IMR-90 (cell line): Measurements from ENCODE around the gene OPRM1. TPM values are rescaled to one million over a fixed set of nuclear protein-coding genes. Genes with fewer than 3 reads are reported as not detected.

Experiments
- ATAC-seq: fragments of 200-7000 bp; cut with Tn5 transposase; 2 replicates; pipeline ENCODE4 v1.9.1; 2020; ENCODE audit warnings: low read depth, mild to moderate bottlenecking, moderate library complexity
- BruUV-seq: library from RNA; stranded (reverse); fragments of 400-500 nt; replicated peaks from 2 replicates; lab custom pipeline; 2021; lab: Mats Ljungman, UMichigan
- CTCF ChIA-PET: fragments of 300-600 bp; formaldehyde crosslinking; extraction: SDS; loops from one replicate; lab custom pipeline; 2021; ENCODE audit warnings: antibody characterized with exemption; lab: Yijun Ruan, JAX
- POLR2A ChIA-PET: fragments of 300-600 bp; sonication (Branson Sonifier 250); formaldehyde crosslinking; loops from one replicate; lab custom pipeline; 2022; ENCODE audit warnings: antibody characterized with exemption; ENCODE audit not compliant: unreplicated experiment; lab: Charles Lee
- DNase-seq: peaks from one replicate; pipeline ENCODE4 v3.0.0; 2013
- H2AFZ ChIP-seq: replicated peaks from 2 replicates; pipeline ENCODE3; 2013; ENCODE audit warnings: low read length, mild to moderate bottlenecking; ENCODE audit not compliant: poor library complexity
- H2AK5ac ChIP-seq: 2 replicates; pipeline ENCODE4 v1.6.1; 2013; ENCODE audit warnings: low read depth, low read length, inconsistent platforms
- H2AK9ac ChIP-seq: replicated peaks from 2 replicates; pipeline ENCODE3; 2013; ENCODE audit warnings: mild to moderate bottlenecking, low read depth, low read length, moderate library complexity; ENCODE audit not compliant: poor library complexity
- H2BK120ac ChIP-seq: 2 replicates; pipeline ENCODE4 v1.6.1; 2013; ENCODE audit warnings: low read depth, low read length, inconsistent platforms
- H2BK15ac ChIP-seq: 3 replicates; pipeline ENCODE4 v1.6.1; 2013; ENCODE audit warnings: low read depth, low read length, inconsistent platforms
- H2BK20ac ChIP-seq: 2 replicates; pipeline ENCODE4 v1.6.1; 2013; ENCODE audit warnings: low read depth, mild to moderate bottlenecking, inconsistent platforms, low read length, moderate library complexity
- H2BK5ac ChIP-seq: 2 replicates; pipeline ENCODE4 v1.6.1; 2013; ENCODE audit warnings: mild to moderate bottlenecking, low read depth, low read length, inconsistent platforms; ENCODE audit not compliant: poor library complexity, severe bottlenecking
- H3K14ac ChIP-seq: replicated peaks from 2 replicates; pipeline ENCODE4 v1.6.1; 2013; ENCODE audit warnings: low read depth, low read length, inconsistent platforms
- H3K18ac ChIP-seq: 2 replicates; pipeline ENCODE4 v1.6.1; 2013; ENCODE audit warnings: low read depth, low read length, control low read depth
- H3K23ac ChIP-seq: 2 replicates; pipeline ENCODE4 v1.6.1; 2013; ENCODE audit warnings: low read depth, low read length, inconsistent platforms
- H3K27ac ChIP-seq: 2 replicates; pipeline ENCODE4 v1.5.1; 2013; ENCODE audit warnings: mild to moderate bottlenecking, control low read depth, low read length; ENCODE audit not compliant: insufficient read depth
- H3K27me3 ChIP-seq: 2 replicates; pipeline ENCODE4 v1.6.1; 2013; ENCODE audit warnings: low read length; ENCODE audit not compliant: control insufficient read depth, insufficient read depth
- H3K36me3 ChIP-seq: 2 replicates; pipeline ENCODE4 v1.6.1; 2013; ENCODE audit warnings: low read length, mixed read lengths; ENCODE audit not compliant: control insufficient read depth, insufficient read depth
- H3K4ac ChIP-seq: 2 replicates; pipeline ENCODE4 v1.6.1; 2013; ENCODE audit warnings: low read depth, low read length, inconsistent platforms
- H3K4me1 ChIP-seq: 2 replicates; pipeline ENCODE4 v1.6.1; 2013; ENCODE audit warnings: low read length, mixed read lengths; ENCODE audit not compliant: control insufficient read depth, insufficient read depth
- H3K4me2 ChIP-seq: 2 replicates; pipeline ENCODE4 v1.6.1; 2013; ENCODE audit warnings: low read depth, mild to moderate bottlenecking, control low read depth, low read length, moderate library complexity
- H3K4me3 ChIP-seq: 2 replicates; pipeline ENCODE4 v1.5.1; 2013; ENCODE audit warnings: low read depth, mild to moderate bottlenecking, control low read depth, low read length, moderate library complexity; ENCODE audit not compliant: insufficient read depth
- H3K56ac ChIP-seq: 2 replicates; pipeline ENCODE4 v1.6.1; 2013; ENCODE audit warnings: low read length, inconsistent platforms; ENCODE audit not compliant: insufficient read depth; ENCODE audit errors: extremely low read depth
- H3K79me1 ChIP-seq, 2 experiments: 2 replicates each; pipeline ENCODE4 v1.6.1; 2013; ENCODE audit warnings: low read length in 2 of 2, inconsistent platforms in 1 of 2, low read depth in 1 of 2
- H3K9ac ChIP-seq: 2 replicates; pipeline ENCODE4 v1.6.1; 2013; ENCODE audit warnings: low read depth, low read length, control low read depth
- H3K9me1 ChIP-seq: 2 replicates; pipeline ENCODE4 v1.6.1; 2013; ENCODE audit warnings: low read length, inconsistent platforms; ENCODE audit not compliant: insufficient read depth
- H3K9me3 ChIP-seq: 2 replicates; pipeline ENCODE4 v1.6.1; 2013; ENCODE audit warnings: low read length; ENCODE audit not compliant: control insufficient read depth, insufficient read depth
- H4K20me1 ChIP-seq: 2 replicates; pipeline ENCODE4 v1.6.1; 2013; ENCODE audit warnings: low read length, inconsistent platforms; ENCODE audit not compliant: insufficient read depth
- H4K5ac ChIP-seq: 2 replicates; pipeline ENCODE4 v1.6.1; 2013; ENCODE audit warnings: mild to moderate bottlenecking, low read depth, low read length, control low read depth
- H4K8ac ChIP-seq, 2 experiments: 2 replicates each; pipeline ENCODE4 v1.6.1; 2013; ENCODE audit warnings: low read depth in 2 of 2, low read length in 2 of 2, control low read depth in 1 of 2, inconsistent platforms in 1 of 2
- H4K91ac ChIP-seq: 2 replicates; pipeline ENCODE4 v1.6.1; 2013; ENCODE audit warnings: low read depth, low read length, inconsistent platforms; ENCODE audit not compliant: insufficient read depth
- BHLHE40 ChIP-seq: fragments of 150-350 bp; IDR thresholded peaks from 2 replicates; pipeline ENCODE4 v1.6.1; 2016; ENCODE audit warnings: mild to moderate bottlenecking, low read depth, low read length
- CEBPB ChIP-seq: IDR thresholded peaks from 2 replicates; pipeline ENCODE4 v1.6.1; 2012; ENCODE audit warnings: low read depth, low read length, improper control_type of control experiment
- CHD1 ChIP-seq: IDR thresholded peaks from 2 replicates; pipeline ENCODE4 v1.6.1; 2012; ENCODE audit warnings: low read depth, low read length, improper control_type of control experiment
- FOS ChIP-seq: fragments of 150-350 bp; IDR thresholded peaks from 2 replicates; pipeline ENCODE4 v1.6.1; 2016; ENCODE audit warnings: low read depth, low read length
- MAFK ChIP-seq: IDR thresholded peaks from 2 replicates; pipeline ENCODE4 v1.6.1; 2012; ENCODE audit warnings: low read depth, low read length, improper control_type of control experiment
- MAZ ChIP-seq: IDR thresholded peaks from 2 replicates; pipeline ENCODE4 v1.6.1; 2012; ENCODE audit warnings: low read depth, mild to moderate bottlenecking, low read length, improper control_type of control experiment, moderate library complexity, borderline replicate concordance
- MXI1 ChIP-seq: IDR thresholded peaks from 2 replicates; pipeline ENCODE4 v1.6.1; 2012; ENCODE audit warnings: low read depth, mild to moderate bottlenecking, low read length, moderate library complexity, borderline replicate concordance
- NFE2L2 ChIP-seq: fragments of 150-350 bp; IDR thresholded peaks from 2 replicates; pipeline ENCODE4 v1.6.1; 2016; ENCODE audit warnings: low read depth, mild to moderate bottlenecking, low read length
- POLR2A ChIP-seq: IDR thresholded peaks from 2 replicates; pipeline ENCODE4 v1.6.1; 2012; ENCODE audit warnings: mild to moderate bottlenecking, low read depth, low read length
- RAD21 ChIP-seq: IDR thresholded peaks from 2 replicates; pipeline ENCODE4 v1.6.1; 2012; ENCODE audit warnings: low read length, improper control_type of control experiment
- RFX5 ChIP-seq: IDR thresholded peaks from 2 replicates; pipeline ENCODE4 v1.8.0; 2012; ENCODE audit warnings: low read depth, mild to moderate bottlenecking, low read length, moderate library complexity
- SMC3 ChIP-seq: fragments of 150-350 bp; IDR thresholded peaks from 2 replicates; pipeline ENCODE4 v1.6.1; 2016; ENCODE audit warnings: low read depth, mild to moderate bottlenecking, antibody characterized with exemption, low read length, moderate library complexity
- WGBS, 2 experiments: methylation state at CpG; one replicate each; pipeline versions ENCODE4 v1.1.5 to v1.1.7; 2013; ENCODE audit warnings: missing lambda C conversion rate in 2 of 2; ENCODE audit not compliant: insufficient read length in 1 of 2; ENCODE audit errors: extremely low coverage in 2 of 2; 5-methylcytosine and 5-hydroxymethylcytosine counted together
- dilution Hi-C: fragments of 300-500 bp; cut with HindIII; formaldehyde crosslinking; loops from one replicate; pipeline ENCODE4 v1.14.3; 2018; ENCODE audit warnings: low sequenced_read_pairs; ENCODE audit not compliant: unreplicated experiment
- in situ Hi-C: fragments of 300-500 bp; cut with MboI; formaldehyde crosslinking; loops from 3 replicates; pipeline ENCODE4 v1.14.3; 2019; ENCODE audit warnings: low sequenced_read_pairs, inconsistent platforms, mixed read lengths
- intact Hi-C: fragments of 100-400 bp; cut with micrococcal nuclease; formaldehyde crosslinking; loops from 2 replicates; pipeline ENCODE4 v1.10.0; 2022
- polyA plus RNA-seq, 3 experiments: library from polyadenylated mRNA; depleted of rRNA; stranded (reverse); fragments of >200 nt; gene quantifications; 2 replicates each; pipeline ENCODE4 v1.2.3, GENCODE V29; 2012; ENCODE audit warnings: low replicate concordance in 1 of 3
- total RNA-seq: library from RNA; depleted of rRNA; stranded (reverse); fragments of >200 nt; gene quantifications from 2 replicates; pipeline ENCODE4 v1.2.3, GENCODE V29; 2012
- TF ChIP-seq, protein P1 (sequence below): fragments of 150-350 bp; IDR thresholded peaks from 2 replicates; pipeline ENCODE4 v1.6.1; 2017; ENCODE audit warnings: mild to moderate bottlenecking, antibody characterized with exemption, low read length, low read depth
- TF ChIP-seq, protein P2 (sequence below): fragments of 150-350 bp; IDR thresholded peaks from 2 replicates; pipeline ENCODE4 v1.6.1; 2016; ENCODE audit warnings: low read depth, mild to moderate bottlenecking, low read length, moderate library complexity, borderline replicate concordance

Gene OPRM1
- total and polyA plus RNA-seq, 2 of the 4 experiments (the other 2 are of a cell fraction) = not detected

GRCh38 chr6:154187203-154187602 is 148.2 kb downstream of the OPRM1 start:
- H3K27me3 ChIP-seq = no peaks in the 10 kb centered on the region
- BruUV-seq = no TSS peak
- no peak overlapping the region for H2BK20ac ChIP-seq
- DNase-seq (no peak), ATAC-seq (no peak)
- TF ChIP-seq CEBPB = no peak
- TF ChIP-seq POLR2A = no peak
- no peak for TF ChIP-seq BHLHE40
- TF ChIP-seq SMC3 = no peak
- TF ChIP-seq FOS = no peak
- no peak for TF ChIP-seq MAZ
- no peak for TF ChIP-seq MXI1
- no peak for TF ChIP-seq MAFK
- TF ChIP-seq RAD21 = no peak
- TF ChIP-seq, protein P1, sequence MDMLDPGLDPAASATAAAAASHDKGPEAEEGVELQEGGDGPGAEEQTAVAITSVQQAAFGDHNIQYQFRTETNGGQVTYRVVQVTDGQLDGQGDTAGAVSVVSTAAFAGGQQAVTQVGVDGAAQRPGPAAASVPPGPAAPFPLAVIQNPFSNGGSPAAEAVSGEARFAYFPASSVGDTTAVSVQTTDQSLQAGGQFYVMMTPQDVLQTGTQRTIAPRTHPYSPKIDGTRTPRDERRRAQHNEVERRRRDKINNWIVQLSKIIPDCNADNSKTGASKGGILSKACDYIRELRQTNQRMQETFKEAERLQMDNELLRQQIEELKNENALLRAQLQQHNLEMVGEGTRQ = no peak
- TF ChIP-seq, protein P2, sequence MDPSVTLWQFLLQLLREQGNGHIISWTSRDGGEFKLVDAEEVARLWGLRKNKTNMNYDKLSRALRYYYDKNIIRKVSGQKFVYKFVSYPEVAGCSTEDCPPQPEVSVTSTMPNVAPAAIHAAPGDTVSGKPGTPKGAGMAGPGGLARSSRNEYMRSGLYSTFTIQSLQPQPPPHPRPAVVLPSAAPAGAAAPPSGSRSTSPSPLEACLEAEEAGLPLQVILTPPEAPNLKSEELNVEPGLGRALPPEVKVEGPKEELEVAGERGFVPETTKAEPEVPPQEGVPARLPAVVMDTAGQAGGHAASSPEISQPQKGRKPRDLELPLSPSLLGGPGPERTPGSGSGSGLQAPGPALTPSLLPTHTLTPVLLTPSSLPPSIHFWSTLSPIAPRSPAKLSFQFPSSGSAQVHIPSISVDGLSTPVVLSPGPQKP = no peak
- no peak for TF ChIP-seq NFE2L2
- TF ChIP-seq CHD1 = no peak
- no peak for TF ChIP-seq RFX5
- H2BK5ac ChIP-seq = no peak overlapping the region
- H3K4ac ChIP-seq = no peak overlapping the region
- no peak overlapping the region for H4K91ac ChIP-seq
- H3K4me1 ChIP-seq = no peaks in the 10 kb centered on the region
- no peak overlapping the region for H3K18ac ChIP-seq
- H2AK5ac ChIP-seq = no peak overlapping the region
- no peak overlapping the region for H2AFZ ChIP-seq
- no peaks in the 10 kb centered on the region for H3K79me1 ChIP-seq
- H3K9me3 ChIP-seq = 0 out of 2 replicates have a peak, but pooled peaks cover 2% of the 10 kb centered on the region
- no peak overlapping the region for H4K5ac ChIP-seq
- ChIA-PET CTCF (no interaction called here), POLR2A (no interaction called here)
- H4K8ac ChIP-seq = no peak overlapping the region
- no peak overlapping the region for H2AK9ac ChIP-seq
- H3K4me2 ChIP-seq = no peak overlapping the region
- in situ Hi-C loops = no loop called here
- H4K20me1 ChIP-seq = no peaks in the 10 kb centered on the region
- H3K27ac ChIP-seq = no peak overlapping the region
- no peaks in the 10 kb centered on the region for H3K9me1 ChIP-seq
- no peak overlapping the region for H3K9ac ChIP-seq
- intact Hi-C loops = no loop called here
- no peak overlapping the region for H3K14ac ChIP-seq
- dilution Hi-C loops = no loop called here
- no peak overlapping the region for H2BK15ac ChIP-seq
- no peak overlapping the region for H3K4me3 ChIP-seq
- no CpG with 5 or more reads among the region's 3 CpGs for WGBS, 2 experiments
- H3K36me3 ChIP-seq = no peaks in the 10 kb centered on the region
- H3K56ac ChIP-seq = no peak overlapping the region
- H3K23ac ChIP-seq = no peak overlapping the region
- H2BK120ac ChIP-seq = no peak overlapping the region
